Naive thymus-derived CD8-positive, alpha-beta T cell (primary cell): ENCODE data around the gene IAPP. TPM values are rescaled to one million over a fixed set of nuclear protein-coding genes. Genes with fewer than 3 reads are reported as not detected.
"Not testable (repeated sequence)": the region's sequence is repeated elsewhere in the genome, so short reads cannot be mapped to it uniquely, and the experiment has no call there.

Experiments used
- ATAC-seq, 2 donors: fragments of 150-1000 bp; cut with Tn5 transposase in 1 of 2; sonication (Bioruptor Pico), chemical (Tn5 transposase) in 1 of 2; 1 replicate in 1 of 2; 2 replicates in 1 of 2; pipeline ENCODE4 v1.10.0; 2021; ENCODE audit warnings: mild to moderate bottlenecking in 2 of 2, moderate library complexity in 2 of 2
- POLR2A ChIA-PET: fragments of 350-600 bp; sonication (Branson Sonifier 250); formaldehyde crosslinking; loops from one replicate; lab custom pipeline; 2021; ENCODE audit warnings: antibody characterized with exemption; lab: Charles Lee
- DNase-seq, 10 donors: peaks; one replicate each; pipeline versions ENCODE4 v3.0.0 to v3.0.0-alpha.2; 2020 to 2022
- H3K27ac Mint-ChIP-seq, 10 donors: one replicate each; pipeline ENCODE4 v1.8.0; 2020 to 2022; ENCODE audit warnings: mild to moderate bottlenecking in 10 of 10, mixed read lengths in 10 of 10, moderate library complexity in 4 of 10, inconsistent platforms in 1 of 10
- H3K27me3 Mint-ChIP-seq, 5 donors: one replicate each; pipeline ENCODE4 v1.8.0; 2021 to 2022; ENCODE audit warnings: mixed read lengths in 5 of 5
- H3K36me3 Mint-ChIP-seq, 3 donors: one replicate each; pipeline ENCODE4 v1.8.0; 2020 to 2022; ENCODE audit warnings: mixed read lengths in 3 of 3, mild to moderate bottlenecking in 2 of 3, inconsistent platforms in 1 of 3
- H3K4me1 Mint-ChIP-seq, 4 donors: one replicate each; pipeline ENCODE4 v1.8.0; 2021 to 2022; ENCODE audit warnings: mixed read lengths in 4 of 4
- H3K4me3 Mint-ChIP-seq, 10 donors: one replicate each; pipeline ENCODE4 v1.8.0; 2020 to 2022; ENCODE audit warnings: mild to moderate bottlenecking in 10 of 10, mixed read lengths in 10 of 10, moderate library complexity in 6 of 10, inconsistent platforms in 1 of 10
- H3K9me3 Mint-ChIP-seq, 9 donors: one replicate each; pipeline ENCODE4 v1.8.0; 2020 to 2022; ENCODE audit warnings: mixed read lengths in 9 of 9, mild to moderate bottlenecking in 3 of 9, inconsistent platforms in 1 of 9, moderate library complexity in 1 of 9
- polyA plus RNA-seq, 3 donors: library from polyadenylated mRNA; unstranded; fragments of 300-500 nt; fragmentation: Illumina TruSeq; gene quantifications; one replicate each; pipeline ENCODE4 v1.2.3, GENCODE V29; 2021
- total RNA-seq, 8 experiments: library from RNA in 2 of 8; stranded (reverse) in 2 of 8; gene quantifications; one replicate each; pipeline ENCODE4 v1.2.3 and lab custom pipeline; 2021 to 2026

The IAPP gene
- total and polyA plus RNA-seq, 5 experiments from 2014 or later, result not detected

- Mint-ChIP-seq H3K4me1 (peaks cover 3 to 13% (median 5%) of the 10 kb centered on the region in 4 donors), H3K27me3 (peaks cover 8 to 26% (median 12%) of the 10 kb centered on the region in 5 donors)
- H3K36me3 Mint-ChIP-seq, ATAC-seq, DNase-seq, H3K9me3 Mint-ChIP-seq, POLR2A ChIA-PET, H3K27ac Mint-ChIP-seq, H3K4me3 Mint-ChIP-seq: not testable (repeated sequence)
These were observed 22.3 kb downstream of the IAPP start for GRCh38 chr12:21394828-21395626.

- ATAC-seq, result no peak
- POLR2A ChIA-PET, result no interaction called here
- peaks cover 2 to 27% (median 21%) of the 10 kb centered on the region in 5 donors for H3K27me3 Mint-ChIP-seq
These were observed 40.9 kb downstream of the IAPP start for GRCh38 chr12:21413369-21414277.

GRCh38 chr12:21416511-21417121 is 43.9 kb downstream of the IAPP start:
- H3K9me3 Mint-ChIP-seq, result peaks cover 0 to 2% (median 0%) of the 10 kb centered on the region in 9 donors
- peaks cover 0 to 6% (median 0%) of the 10 kb centered on the region in 3 donors for H3K36me3 Mint-ChIP-seq
- no peak for DNase-seq
- peaks cover 2 to 28% (median 21%) of the 10 kb centered on the region in 5 donors for H3K27me3 Mint-ChIP-seq
- no peak for ATAC-seq
- no peak overlapping the region for H3K4me3 Mint-ChIP-seq
- H3K27ac Mint-ChIP-seq, result no peak overlapping the region
- POLR2A ChIA-PET, result no interaction called here
- no peaks in the 10 kb centered on the region for H3K4me1 Mint-ChIP-seq

More at GRCh38 chr12:21413369-21414277, 40.9 kb downstream of the IAPP start:
- Mint-ChIP-seq H3K9me3 (peaks cover 0 to 2% (median 0%) of the 10 kb centered on the region in 9 donors), H3K27ac (no peak overlapping the region), H3K4me1 (no peaks in the 10 kb centered on the region), H3K36me3 (peaks cover 0 to 6% (median 0%) of the 10 kb centered on the region in 3 donors), H3K4me3 (no peak overlapping the region)
- DNase-seq, result no peak

- ATAC-seq, H3K4me1 Mint-ChIP-seq, POLR2A ChIA-PET, DNase-seq, H3K4me3 Mint-ChIP-seq, H3K27ac Mint-ChIP-seq, H3K9me3 Mint-ChIP-seq, H3K36me3 Mint-ChIP-seq: not testable (repeated sequence)
- H3K27me3 Mint-ChIP-seq, result peaks cover 2 to 28% (median 21%) of the 10 kb centered on the region in 5 donors
These were observed 45.7 kb downstream of the IAPP start for GRCh38 chr12:21418398-21418797.

GRCh38 chr12:21419009-21419699 is 46.5 kb downstream of the IAPP start:
- DNase-seq, H3K4me1 Mint-ChIP-seq, POLR2A ChIA-PET, H3K9me3 Mint-ChIP-seq, H3K27ac Mint-ChIP-seq, H3K4me3 Mint-ChIP-seq, ATAC-seq, H3K36me3 Mint-ChIP-seq: not testable (repeated sequence)
- H3K27me3 Mint-ChIP-seq, result peaks cover 1 to 28% (median 21%) of the 10 kb centered on the region in 5 donors

- Mint-ChIP-seq H3K27ac (no peak overlapping the region), H3K27me3 (peaks cover 0 to 12% (median 4%) of the 10 kb centered on the region in 5 donors), H3K9me3 (peaks cover 0 to 5% (median 0%) of the 10 kb centered on the region in 9 donors), H3K4me1 (no peaks in the 10 kb centered on the region), H3K4me3 (no peak overlapping the region), H3K36me3 (no peaks in the 10 kb centered on the region)
- POLR2A ChIA-PET, result no interaction called here
- no peak for ATAC-seq
- no peak for DNase-seq
These were observed 55.5 kb downstream of the IAPP start for GRCh38 chr12:21428241-21428640.

Other genes starting within 250 kb of the IAPP start
- gene SLCO1B1, start 241.7 kb upstream of the IAPP start, total RNA-seq, result not detected
- not detected for gene SLCO1B1, start 241.7 kb upstream of the IAPP start, polyA plus RNA-seq
- under 1 TPM; 0.05 to 0.34 TPM for gene SLCO1A2, start 38.0 kb upstream of the IAPP start, total RNA-seq
- under 1 TPM in 1 of 3 donors, not detected in 2; 0.07 TPM for gene SLCO1A2, start 38.0 kb upstream of the IAPP start, polyA plus RNA-seq
- 10 to 100 TPM; 42.2 to 48.3 TPM for gene PYROXD1, start 64.8 kb downstream of the IAPP start, total RNA-seq
- gene PYROXD1, start 64.8 kb downstream of the IAPP start, polyA plus RNA-seq, result 10 to 100 TPM; 16.4 to 31.2 (median 20.3) TPM
- 10 to 100 TPM; 56.8 to 58.3 TPM for gene RECQL, start 128.7 kb downstream of the IAPP start, total RNA-seq
- gene RECQL, start 128.7 kb downstream of the IAPP start, polyA plus RNA-seq, result 10 to 100 TPM; 51.4 to 64.6 (median 52.9) TPM
- gene GOLT1B, start 128.9 kb downstream of the IAPP start, total RNA-seq, result 10 to 100 TPM; 30.2 to 30.3 TPM
- gene GOLT1B, start 128.9 kb downstream of the IAPP start, polyA plus RNA-seq, result 10 to 100 TPM; 16.6 to 19.7 (median 19.2) TPM
- under 1 TPM; 0.21 to 0.36 TPM for gene SPX, start 153.4 kb downstream of the IAPP start, total RNA-seq
- gene SPX, start 153.4 kb downstream of the IAPP start, polyA plus RNA-seq, result under 1 TPM in 2 of 3 donors, not detected in 1; 0.20 to 0.21 TPM
- gene GYS2, start 231.9 kb downstream of the IAPP start, total RNA-seq, result under 1 TPM in 1 of 2 experiments, not detected in 1; 0.31 TPM
- gene GYS2, start 231.9 kb downstream of the IAPP start, polyA plus RNA-seq, result not detected